Body of pancreas (tissue), 4 donors: ENCODE measurements around the gene SREBF1. TPM values are rescaled to one million over a fixed set of nuclear protein-coding genes. Genes with fewer than 3 reads are reported as not detected.

Experiments
- ATAC-seq: fragments of 150-250 bp; one replicate; pipeline ENCODE4 v1.9.1; 2016
- DNase-seq, 4 donors: peaks; one replicate each; pipeline ENCODE4 v3.0.0-alpha.2; 2019
- H3K27ac ChIP-seq, 4 donors: fragments of 200-600 bp; sonication (generic); 1 replicate in 3 of 4; 2 replicates in 1 of 4; pipeline versions ENCODE4 v1.5.1 to v1.6.1; 2016 to 2019; ENCODE audit warnings: mild to moderate bottlenecking in 1 of 4, mixed read lengths in 1 of 4, moderate library complexity in 1 of 4
- H3K27me3 ChIP-seq, 2 donors: fragments of 200-600 bp; sonication (generic); one replicate each; pipeline ENCODE4 v1.6.0; 2016; ENCODE audit warnings: mild to moderate bottlenecking in 1 of 2
- H3K36me3 ChIP-seq, 2 donors: fragments of 200-600 bp; sonication (generic); replicated peaks in 1 of 2; 2 replicates each; pipeline ENCODE4 v1.5.1; 2016; ENCODE audit warnings: low read depth in 2 of 2; ENCODE audit not compliant: insufficient read depth in 1 of 2
- H3K4me1 ChIP-seq: fragments of 200-600 bp; sonication (generic); one replicate; pipeline ENCODE4 v1.6.0; 2016
- H3K4me3 ChIP-seq, 2 donors: fragments of 200-600 bp; sonication (generic); 1 replicate in 1 of 2; 2 replicates in 1 of 2; pipeline ENCODE4 v1.5.1; 2016 to 2019
- H3K9me3 ChIP-seq, 3 donors: fragments of 200-600 bp; sonication (generic); 1 replicate in 2 of 3; 2 replicates in 1 of 3; pipeline ENCODE4 v1.5.1; 2016
- POLR2A ChIP-seq, 3 donors: fragments of 450-650 bp; IDR thresholded peaks; one replicate each; pipeline ENCODE4 v1.6.1; 2016; ENCODE audit warnings: antibody characterized with exemption in 3 of 3, mild to moderate bottlenecking in 2 of 3
- WGBS, 2 donors: methylation state at CpG; one replicate each; pipeline ENCODE4 v1.1.5; 2017; 5-methylcytosine and 5-hydroxymethylcytosine counted together
- intact Hi-C: fragments of 100-400 bp; cut with DNase I; formaldehyde crosslinking; loops from one replicate; pipeline ENCODE4 v1.15.1; 2023
- microRNA counts, 2 donors: library from miRNA; unstranded; fragments of <30 nt; microRNA quantifications; one replicate each; lab custom pipeline; 2017
- microRNA-seq, 2 donors: library from miRNA; unstranded; fragments of <30 nt; microRNA quantifications; one replicate each; pipeline ENCODE4, GENCODE V29; 2016; ENCODE audit warnings: borderline number of aligned reads in 2 of 2, borderline replicate concordance in 2 of 2
- small RNA-seq: library from RNA; depleted of rRNA; stranded (forward); fragments of <200 nt; gene quantifications from one replicate; pipeline ENCODE3, GENCODE V24; 2016
- total RNA-seq, 2 donors: library from RNA; depleted of rRNA; stranded (reverse); fragments of >200 nt; gene quantifications; one replicate each; pipeline ENCODE4 v1.1.0, GENCODE V29; 2016
- TF ChIP-seq, protein P1 (sequence below), 7 experiments: fragments of 450-650 bp in 4 of 7; fragments of 200-600 bp in 3 of 7; sonication (generic) in 3 of 7; IDR thresholded peaks; one replicate each; pipeline ENCODE4 v1.5.1; 2016 to 2019; ENCODE audit warnings: antibody characterized with exemption in 7 of 7

The SREBF1 gene
- total RNA-seq, 2 donors from 2014 or later = 22.3 to 88.0 TPM

DNA sequence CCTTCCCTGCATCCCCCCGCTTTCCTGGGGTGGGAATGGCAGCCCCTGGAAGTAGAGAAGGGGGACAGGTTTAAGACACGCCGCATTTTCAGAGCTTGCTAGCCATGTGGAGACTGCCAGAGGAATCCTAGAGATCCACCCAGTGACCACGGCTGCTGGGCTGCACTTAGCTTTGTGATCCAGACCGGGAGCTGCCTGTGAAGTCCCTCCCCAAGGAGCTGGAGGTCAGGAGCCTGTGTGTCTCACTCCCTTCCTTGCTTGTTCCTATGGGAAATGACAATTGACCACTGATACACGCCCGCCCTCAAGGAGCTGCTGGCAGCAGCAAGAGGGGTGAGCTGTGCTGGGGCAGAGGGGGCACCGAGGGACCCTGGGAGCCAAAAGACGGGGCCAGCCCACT lies 73.7 kb downstream of the SREBF1 start:
- WGBS, 2 donors = 80 to 87% methylated on average over 9 of the region's 9 CpGs
- ATAC-seq = no peak
- TF ChIP-seq, protein P1, sequence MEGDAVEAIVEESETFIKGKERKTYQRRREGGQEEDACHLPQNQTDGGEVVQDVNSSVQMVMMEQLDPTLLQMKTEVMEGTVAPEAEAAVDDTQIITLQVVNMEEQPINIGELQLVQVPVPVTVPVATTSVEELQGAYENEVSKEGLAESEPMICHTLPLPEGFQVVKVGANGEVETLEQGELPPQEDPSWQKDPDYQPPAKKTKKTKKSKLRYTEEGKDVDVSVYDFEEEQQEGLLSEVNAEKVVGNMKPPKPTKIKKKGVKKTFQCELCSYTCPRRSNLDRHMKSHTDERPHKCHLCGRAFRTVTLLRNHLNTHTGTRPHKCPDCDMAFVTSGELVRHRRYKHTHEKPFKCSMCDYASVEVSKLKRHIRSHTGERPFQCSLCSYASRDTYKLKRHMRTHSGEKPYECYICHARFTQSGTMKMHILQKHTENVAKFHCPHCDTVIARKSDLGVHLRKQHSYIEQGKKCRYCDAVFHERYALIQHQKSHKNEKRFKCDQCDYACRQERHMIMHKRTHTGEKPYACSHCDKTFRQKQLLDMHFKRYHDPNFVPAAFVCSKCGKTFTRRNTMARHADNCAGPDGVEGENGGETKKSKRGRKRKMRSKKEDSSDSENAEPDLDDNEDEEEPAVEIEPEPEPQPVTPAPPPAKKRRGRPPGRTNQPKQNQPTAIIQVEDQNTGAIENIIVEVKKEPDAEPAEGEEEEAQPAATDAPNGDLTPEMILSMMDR (IDR thresholded peaks at IDR 0.05) = no peak
- no peak for TF ChIP-seq POLR2A (IDR thresholded peaks at IDR 0.05)

DNA sequence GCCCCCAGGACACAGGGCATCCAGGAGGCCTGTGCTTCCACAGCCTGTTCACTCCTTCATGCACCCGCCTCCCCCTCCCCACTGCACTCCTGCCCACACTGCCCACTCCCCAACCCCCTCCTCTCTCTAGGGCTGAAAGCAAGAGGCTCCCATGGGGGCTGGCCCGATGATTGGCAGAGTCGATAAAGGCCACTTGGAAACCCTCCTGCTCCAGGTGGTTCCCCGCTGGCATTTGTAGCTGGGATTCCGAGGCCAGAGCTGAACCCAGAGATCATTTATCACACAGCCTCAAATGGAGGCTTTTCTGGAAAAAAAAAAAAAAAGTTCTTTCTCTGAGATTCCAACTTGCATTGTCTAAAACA lies 74.1 kb downstream of the SREBF1 start:
- no peak for DNase-seq
- TF ChIP-seq POLR2A (IDR thresholded peaks at IDR 0.05) = no peak
- TF ChIP-seq, protein P1 (IDR thresholded peaks at IDR 0.05) = no peak
- WGBS, 2 donors = 47 to 49% methylated on average over 3 to 5 of the region's 5 CpGs
- ATAC-seq = no peak
- intact Hi-C loops = no loop called here
- no peak overlapping the region for H3K27ac ChIP-seq
- H3K36me3 ChIP-seq = no peaks in the 10 kb centered on the region
- H3K4me3 ChIP-seq = no peak overlapping the region
- no peaks in the 10 kb centered on the region for H3K27me3 ChIP-seq
- no peaks in the 10 kb centered on the region for H3K9me3 ChIP-seq
- H3K4me1 ChIP-seq = peaks cover 14% of the 10 kb centered on the region

More for the DNA sequence above, 73.7 kb downstream of the SREBF1 start:
- Histone ChIP-seq H3K36me3 (no peaks in the 10 kb centered on the region), H3K27me3 (no peaks in the 10 kb centered on the region), H3K4me3 (no peak overlapping the region), H3K9me3 (no peaks in the 10 kb centered on the region), H3K4me1 (peaks cover 14% of the 10 kb centered on the region), H3K27ac (no peak overlapping the region)
- intact Hi-C loops = no loop called here
- DNase-seq = no peak

MicroRNAs within 50 kb of the gene (microRNA counts, 767-probe panel; counts per million panel counts)
- 0 to 736 counts per million in 2 donors for microRNA hsa-miR-33b-5p (lab: Ali Mortazavi, UCI)

Small RNA genes lying within 50 kb of the gene (microRNA-seq; reads per million reads assigned to microRNA genes)
- gene MIR33B = 4.2 to 5.8 reads per million in 2 donors
- 0 reads per million in 2 donors for gene MIR6777

Small RNA genes lying within 50 kb of the gene (small RNA-seq; reads per million reads assigned to genes)
- not detected for gene MIR33B
- gene MIR6777 = not detected

Other genes starting within 250 kb of the SREBF1 start
- 10 to 100 TPM; 23.4 to 27.8 TPM for gene PEMT, start 245.3 kb downstream of the SREBF1 start, total RNA-seq
- 10 to 100 TPM; 16.3 to 41.5 TPM for gene RAI1, start 155.5 kb downstream of the SREBF1 start, total RNA-seq
- 10 to 100 TPM; 35.9 to 55.8 TPM for gene TOM1L2, start 135.4 kb upstream of the SREBF1 start, total RNA-seq
- gene DRC3, start 135.9 kb upstream of the SREBF1 start, total RNA-seq = 1 to 10 TPM; 2.9 to 6.9 TPM
- gene ATPAF2, start 202.2 kb upstream of the SREBF1 start, total RNA-seq = 10 to 100 TPM; 10.9 to 34.3 TPM
- gene GID4, start 202.4 kb upstream of the SREBF1 start, total RNA-seq = 10 to 100 TPM in 1 of 2 donors, 1 to 10 TPM in 1; 3.6 to 20.4 TPM